Spleen (tissue), 11 donors: ENCODE results near the gene MRPL44. TPM values are rescaled to one million over a fixed set of nuclear protein-coding genes. Genes with fewer than 3 reads are reported as not detected.

ENCODE experiments used
- DNase-seq: peaks from one replicate; pipeline ENCODE4 v3.0.0-alpha.2; 2020
- H3K27ac ChIP-seq, 8 donors: fragments of 200-600 bp; sonication (generic) in 7 of 8; 1 replicate in 4 of 8; 2 replicates in 4 of 8; pipeline versions ENCODE4 v1.5.0 to v1.8.0; 2016 to 2021; ENCODE audit warnings: inconsistent platforms in 4 of 8, mild to moderate bottlenecking in 4 of 8, moderate library complexity in 1 of 8
- H3K27me3 ChIP-seq, 7 donors: fragments of 200-600 bp; sonication (generic) in 6 of 7; replicated peaks in 1 of 7; 1 replicate in 4 of 7; 2 replicates in 3 of 7; pipeline versions ENCODE4 v1.5.0 to v1.8.0; 2016 to 2021; ENCODE audit warnings: inconsistent platforms in 3 of 7, mild to moderate bottlenecking in 1 of 7
- H3K36me3 ChIP-seq, 6 donors: fragments of 200-600 bp; sonication (generic) in 5 of 6; 1 replicate in 4 of 6; 2 replicates in 2 of 6; pipeline versions ENCODE4 v1.5.0 to v1.8.0; 2016 to 2021; ENCODE audit warnings: inconsistent platforms in 2 of 6
- H3K4me1 ChIP-seq, 6 donors: fragments of 200-600 bp; sonication (generic) in 5 of 6; 1 replicate in 3 of 6; 2 replicates in 3 of 6; pipeline versions ENCODE4 v1.5.0 to v1.8.0; 2016 to 2021; ENCODE audit warnings: inconsistent platforms in 3 of 6
- H3K4me3 ChIP-seq, 8 donors: fragments of 200-600 bp; sonication (generic) in 7 of 8; 1 replicate in 4 of 8; 2 replicates in 4 of 8; pipeline versions ENCODE4 v1.5.0 to v1.8.0; 2016 to 2021; ENCODE audit warnings: inconsistent platforms in 4 of 8, mild to moderate bottlenecking in 4 of 8, moderate library complexity in 2 of 8
- H3K9me3 ChIP-seq, 8 donors: fragments of 200-600 bp; sonication (generic) in 7 of 8; 1 replicate in 4 of 8; 2 replicates in 4 of 8; pipeline versions ENCODE4 v1.5.0 to v1.8.0; 2016 to 2021; ENCODE audit warnings: inconsistent platforms in 4 of 8
- POLR2A ChIP-seq, 3 donors: fragments of 450-650 bp; IDR thresholded peaks; one replicate each; pipeline ENCODE4 v1.5.1; 2017; ENCODE audit warnings: antibody characterized with exemption in 3 of 3, mild to moderate bottlenecking in 1 of 3
- POLR2AphosphoS5 ChIP-seq, 3 donors: sonication (generic); formaldehyde crosslinking; IDR thresholded peaks; one replicate each; pipeline ENCODE4 v1.5.1; 2017; ENCODE audit warnings: antibody characterized with exemption in 3 of 3
- WGBS, 5 donors: extraction: QIAGEN DNeasy Blood & Tissue Kit in 3 of 5; methylation state at CpG; one replicate each; pipeline versions ENCODE4 v1.1.5 to v1.1.7; 2013 to 2018; 5-methylcytosine and 5-hydroxymethylcytosine counted together
- intact Hi-C: fragments of 100-400 bp; cut with DNase I; formaldehyde crosslinking; loops from one replicate; pipeline ENCODE4 v1.15.0; 2023; ENCODE audit warnings: low total_unique reads
- polyA plus RNA-seq, 3 donors: library from polyadenylated mRNA; stranded (reverse); fragments of 200-250 nt; gene quantifications; one replicate each; pipeline ENCODE4 v1.2.1, GENCODE V29; 2013
- total RNA-seq, 7 donors: library from RNA; depleted of rRNA in 3 of 7; stranded (reverse); fragments of >200 nt in 3 of 7; fragmentation: NEBNext Ultra II Directional in 4 of 7; extraction: Animal tissue kit (Norgen Biotek cat#: 25700) in 4 of 7; gene quantifications; one replicate each; pipeline versions ENCODE4 v1.1.0 to v1.2.1, GENCODE V29; 2016 to 2021
- TF ChIP-seq, protein P1 (sequence below), 11 experiments: fragments of 200-600 bp in 7 of 11; fragments of 450-650 bp in 4 of 11; sonication (generic) in 4 of 11; IDR thresholded peaks in 8 of 11; conservative IDR thresholded peaks in 3 of 11; 1 replicate in 7 of 11; 2 replicates in 4 of 11; pipeline versions ENCODE4 v1.4.0 to v1.8.0; 2016 to 2021; ENCODE audit warnings: antibody characterized with exemption in 11 of 11, inconsistent platforms in 4 of 11, mild to moderate bottlenecking in 1 of 11
- donor health status: healthy with polysubstance abuse.
- donor health status: DM: no; HTN: no; CAD: no; lungs with moderate emphysema.
- donor health status: DM: no; HTN: no; CAD: no.
- donor health status: Bipolar disorder and iron deficiency.
- donor health status: healthy.
- donor health status: DM: no; HTN: no; CAD: no.
- donor health status: DM: yes; HTN: yes; CAD: no.

Gene MRPL44
- total and polyA plus RNA-seq, 10 donors = 19.4 to 36.3 (median 26.0) TPM

DNA sequence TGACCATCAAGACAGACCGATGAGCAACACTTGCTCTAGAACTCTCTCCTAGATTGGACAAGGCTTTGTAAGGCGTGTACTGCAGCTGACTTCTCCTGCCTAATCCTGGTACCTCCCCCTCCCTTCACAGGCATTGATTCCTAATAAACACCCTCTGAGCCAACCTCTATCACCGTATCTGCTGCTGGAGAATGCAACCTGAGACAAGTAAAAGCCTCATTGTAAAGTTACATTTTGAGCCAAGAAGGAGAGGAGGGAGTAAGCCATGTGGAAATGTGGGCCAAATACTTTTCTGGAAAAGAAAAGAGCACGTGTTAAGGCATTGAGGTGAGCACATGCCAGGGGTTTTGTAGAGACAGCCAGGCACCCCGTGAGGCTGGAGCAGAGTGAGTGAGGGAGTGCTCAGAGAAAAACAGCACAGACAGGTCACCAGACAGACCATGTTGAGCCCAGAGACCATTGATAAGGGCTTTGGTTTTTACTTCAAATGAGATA lies 9.5 kb upstream of the MRPL44 start:
- Histone ChIP-seq H3K27ac (no peak overlapping the region), H3K27me3 (no peaks in the 10 kb centered on the region), H3K9me3 (no peaks in the 10 kb centered on the region), H3K4me3 (no peak overlapping the region), H3K4me1 (peaks cover 22 to 83% (median 62%) of the 10 kb centered on the region in 6 donors), H3K36me3 (no peaks in the 10 kb centered on the region)
- 66 to 87% (median 78%) methylated on average over 5 of the region's 5 CpGs for WGBS, 5 donors
- TF ChIP-seq POLR2AphosphoS5 (IDR thresholded peaks at IDR 0.05) (no peak), POLR2A (IDR thresholded peaks at IDR 0.05) (no peak)
- TF ChIP-seq, protein P1, sequence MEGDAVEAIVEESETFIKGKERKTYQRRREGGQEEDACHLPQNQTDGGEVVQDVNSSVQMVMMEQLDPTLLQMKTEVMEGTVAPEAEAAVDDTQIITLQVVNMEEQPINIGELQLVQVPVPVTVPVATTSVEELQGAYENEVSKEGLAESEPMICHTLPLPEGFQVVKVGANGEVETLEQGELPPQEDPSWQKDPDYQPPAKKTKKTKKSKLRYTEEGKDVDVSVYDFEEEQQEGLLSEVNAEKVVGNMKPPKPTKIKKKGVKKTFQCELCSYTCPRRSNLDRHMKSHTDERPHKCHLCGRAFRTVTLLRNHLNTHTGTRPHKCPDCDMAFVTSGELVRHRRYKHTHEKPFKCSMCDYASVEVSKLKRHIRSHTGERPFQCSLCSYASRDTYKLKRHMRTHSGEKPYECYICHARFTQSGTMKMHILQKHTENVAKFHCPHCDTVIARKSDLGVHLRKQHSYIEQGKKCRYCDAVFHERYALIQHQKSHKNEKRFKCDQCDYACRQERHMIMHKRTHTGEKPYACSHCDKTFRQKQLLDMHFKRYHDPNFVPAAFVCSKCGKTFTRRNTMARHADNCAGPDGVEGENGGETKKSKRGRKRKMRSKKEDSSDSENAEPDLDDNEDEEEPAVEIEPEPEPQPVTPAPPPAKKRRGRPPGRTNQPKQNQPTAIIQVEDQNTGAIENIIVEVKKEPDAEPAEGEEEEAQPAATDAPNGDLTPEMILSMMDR (IDR thresholded peaks at IDR 0.05 in 8 of 11, conservative IDR thresholded peaks at IDR 0.05 in 3 of 11) = no peak
- no peak for DNase-seq
- intact Hi-C loops = no loop called here

DNA sequence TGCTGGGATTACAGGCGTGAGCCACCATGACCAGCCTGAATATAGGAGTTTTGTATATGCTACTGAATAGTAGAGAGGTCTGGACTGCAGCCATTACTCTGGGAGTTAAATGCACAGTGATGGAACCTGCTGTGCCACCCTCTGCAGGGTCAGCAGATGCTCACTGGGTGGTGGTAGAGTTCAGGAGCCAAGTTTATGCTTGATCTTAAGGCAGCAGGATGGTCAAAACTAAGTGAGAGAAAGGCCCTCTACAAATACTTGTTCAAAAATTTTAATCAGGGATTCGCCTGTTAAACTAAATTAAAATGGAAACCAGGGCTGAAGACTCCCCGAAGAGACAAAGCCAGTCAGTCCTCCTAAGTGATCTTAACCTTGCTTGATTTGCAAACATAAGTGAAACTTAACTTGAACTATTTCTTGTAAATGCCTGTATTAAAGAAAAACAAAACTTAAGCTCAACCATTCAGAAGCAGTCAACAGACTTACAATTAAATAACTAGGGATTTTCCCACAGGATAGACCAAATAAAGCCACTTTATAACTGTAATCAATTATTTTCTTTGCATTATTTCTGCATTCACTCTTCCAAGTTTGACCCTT lies 7.9 kb upstream of the MRPL44 start:
- Histone ChIP-seq H3K27me3 (no peaks in the 10 kb centered on the region), H3K4me1 (peaks cover 15 to 72% (median 46%) of the 10 kb centered on the region in 6 donors), H3K9me3 (no peaks in the 10 kb centered on the region), H3K27ac (peak overlapping the region in 4 of 8 donors; percentile 67 to 77 (median 72)), H3K36me3 (no peaks in the 10 kb centered on the region), H3K4me3 (no peak overlapping the region)
- WGBS, 5 donors = 60 to 74% (median 69%) methylated on average over 3 of the region's 3 CpGs
- intact Hi-C loops = no loop called here
- TF ChIP-seq, protein P1 (IDR thresholded peaks at IDR 0.05 in 8 of 11, conservative IDR thresholded peaks at IDR 0.05 in 3 of 11) = no peak
- TF ChIP-seq POLR2AphosphoS5 (IDR thresholded peaks at IDR 0.05) = no peak
- DNase-seq = no peak

DNA sequence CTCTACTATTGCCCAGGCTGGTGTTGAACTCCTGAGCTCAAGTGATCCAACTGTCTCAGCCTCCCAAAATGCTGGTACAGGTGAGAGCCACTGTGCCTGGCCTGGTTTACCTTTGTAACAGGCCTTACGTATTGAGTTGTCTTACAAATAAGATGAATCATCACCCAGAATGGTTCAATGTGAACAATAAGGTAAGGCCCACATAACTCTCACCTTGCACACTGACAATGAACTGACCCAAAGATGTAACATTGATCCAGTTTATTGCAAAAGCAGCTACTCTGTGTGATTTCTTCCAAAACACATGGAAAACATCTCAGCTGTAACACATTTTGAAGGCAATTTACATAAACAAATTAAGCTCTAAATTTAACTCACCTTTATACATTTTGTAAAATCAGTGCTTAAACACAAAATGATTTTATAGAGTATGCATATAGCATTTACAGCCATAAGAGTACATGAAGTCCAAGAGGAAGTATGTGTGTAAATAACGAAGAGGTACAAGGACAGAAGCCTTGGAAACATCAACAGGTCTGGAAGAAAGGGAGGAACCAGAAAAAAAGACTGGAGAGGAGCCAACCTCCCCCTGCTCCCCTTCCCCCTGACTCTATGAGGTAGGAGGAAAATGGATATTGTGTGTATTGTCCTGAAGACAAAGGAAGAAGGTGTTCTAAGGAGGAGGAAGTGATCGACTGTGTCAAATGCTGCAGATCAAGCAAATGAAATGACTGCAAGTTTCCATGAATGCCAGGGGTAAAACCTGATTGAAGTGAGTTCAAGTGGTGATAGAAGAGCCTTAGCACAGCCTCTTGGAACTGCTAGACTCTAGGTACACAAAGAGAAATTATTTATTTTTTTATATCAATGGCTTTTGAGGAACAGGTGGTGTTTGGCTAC lies 6.6 kb upstream of the MRPL44 start:
- no peaks in the 10 kb centered on the region for H3K9me3 ChIP-seq
- TF ChIP-seq POLR2A (IDR thresholded peaks at IDR 0.05) = no peak
- TF ChIP-seq, protein P1 (IDR thresholded peaks at IDR 0.05 in 8 of 11, conservative IDR thresholded peaks at IDR 0.05 in 3 of 11) = no peak
- TF ChIP-seq POLR2AphosphoS5 (IDR thresholded peaks at IDR 0.05) = no peak
- H3K4me1 ChIP-seq = peaks cover 15 to 72% (median 40%) of the 10 kb centered on the region in 6 donors
- H3K36me3 ChIP-seq = no peaks in the 10 kb centered on the region
- H3K4me3 ChIP-seq = no peak overlapping the region
- H3K27ac ChIP-seq = peak overlapping the region in 5 of 8 donors; percentile 55 to 77 (median 68)
- 42 to 61% (median 52%) methylated on average over 3 of the region's 3 CpGs for WGBS, 5 donors
- intact Hi-C loops = no loop called here
- DNase-seq = no peak
- H3K27me3 ChIP-seq = no peaks in the 10 kb centered on the region
